Measurements from ENCODE around the gene BTBD2. TPM values are rescaled to one million over a fixed set of nuclear protein-coding genes. Genes with fewer than 3 reads are reported as not detected.

Gene BTBD2
- total and polyA plus RNA-seq, 8 donors: 33.9 to 46.4 (median 37.0) TPM

- WGBS, 2 donors: 93% methylated on average over 26 to 27 of the region's 27 CpGs
- no peaks in the 10 kb centered on the region for H3K4me1 ChIP-seq
- H3K27ac ChIP-seq: no peak overlapping the region
- H3K9me3 ChIP-seq: no peaks in the 10 kb centered on the region
- H3K4me3 ChIP-seq: no peak overlapping the region
- ATAC-seq: no peak
- peaks cover 0 to 3% (median 0%) of the 10 kb centered on the region in 3 donors for H3K36me3 ChIP-seq
- H3K27me3 ChIP-seq: no peaks in the 10 kb centered on the region
- FAIRE-seq: no peak
- intact Hi-C loops (cut with DNase I): no loop called here
- no peak for TF ChIP-seq CTCF (IDR thresholded peaks at IDR 0.05)
- DNase-seq: no peak
Observed at GRCh38 chr19:1970806-1971502, 44.6 kb downstream of the BTBD2 start.

GRCh38 chr19:1970003-1970805 lies 45.3 kb downstream of the BTBD2 start:
- ATAC-seq (no peak), FAIRE-seq (no peak), DNase-seq (no peak)
- H3K27ac ChIP-seq: no peak overlapping the region
- H3K4me3 ChIP-seq: no peak overlapping the region
- intact Hi-C loops (cut with DNase I): no loop called here
- no peaks in the 10 kb centered on the region for H3K27me3 ChIP-seq
- no peak for TF ChIP-seq CTCF (IDR thresholded peaks at IDR 0.05)
- H3K4me1 ChIP-seq: no peaks in the 10 kb centered on the region
- peaks cover 0 to 3% (median 0%) of the 10 kb centered on the region in 3 donors for H3K36me3 ChIP-seq
- WGBS, 2 donors: 91 to 94% methylated on average over 38 of the region's 38 CpGs
- H3K9me3 ChIP-seq: no peaks in the 10 kb centered on the region

- no peaks in the 10 kb centered on the region for H3K9me3 ChIP-seq
- H3K27me3 ChIP-seq: no peaks in the 10 kb centered on the region
- no peak overlapping the region for H3K4me3 ChIP-seq
- no peaks in the 10 kb centered on the region for H3K4me1 ChIP-seq
- intact Hi-C loops (cut with DNase I): no loop called here
- FAIRE-seq (no peak), DNase-seq (no peak), ATAC-seq (peak in 1 of 4 donors; percentile 14)
- 93% methylated on average over 43 to 49 of the region's 49 CpGs for WGBS, 2 donors
- TF ChIP-seq CTCF (IDR thresholded peaks at IDR 0.05): no peak
- peaks cover 0 to 3% (median 0%) of the 10 kb centered on the region in 3 donors for H3K36me3 ChIP-seq
- H3K27ac ChIP-seq: no peak overlapping the region
Observed at GRCh38 chr19:1969176-1970002, 46.1 kb downstream of the BTBD2 start.

- TF ChIP-seq CTCF (IDR thresholded peaks at IDR 0.05): no peak
- intact Hi-C loops (cut with DNase I): no loop called here
- H3K4me3 ChIP-seq: no peak overlapping the region
- peaks cover 0 to 3% (median 0%) of the 10 kb centered on the region in 3 donors for H3K36me3 ChIP-seq
- H3K9me3 ChIP-seq: no peaks in the 10 kb centered on the region
- 84% methylated on average over 34 of the region's 34 CpGs for WGBS, 2 donors
- H3K4me1 ChIP-seq: no peaks in the 10 kb centered on the region
- FAIRE-seq (no peak), ATAC-seq (peak in 1 of 4 donors; percentile 8), DNase-seq (peak in 2 of 6 donors; percentile 33 to 70)
- H3K27me3 ChIP-seq: no peaks in the 10 kb centered on the region
- H3K27ac ChIP-seq: no peak overlapping the region
Observed at GRCh38 chr19:1968279-1969175, 47.0 kb downstream of the BTBD2 start.
